ENCODE measurements around the gene HBG1. TPM values are rescaled to one million over a fixed set of nuclear protein-coding genes. Genes with fewer than 3 reads are reported as not detected.

Gene HBG1
- polyA plus RNA-seq, 1 donor (not counting 4 experiments of a cell fraction or from before 2014, with no cell fraction given) = 0.30 TPM

- Histone ChIP-seq H3K27ac (ENCODE audit: control insufficient read depth, insufficient read depth, low read length) (no peak overlapping the region), H3K4me2 (ENCODE audit: control insufficient read depth, extremely low read depth, insufficient read depth, low read depth, low read length) (no peak overlapping the region), H3K9me3 (ENCODE audit: control insufficient read depth, low read depth, low read length) (no peaks in the 10 kb centered on the region), H4K20me1 (ENCODE audit: control insufficient read depth, extremely low read depth, insufficient read depth, low read length) (no peaks in the 10 kb centered on the region), H3K9ac (ENCODE audit: control insufficient read depth, extremely low read depth, insufficient read depth, low read length) (no peak overlapping the region), H3K9me1 (ENCODE audit: control insufficient read depth, extremely low read depth, insufficient read depth, low read length) (no peaks in the 10 kb centered on the region), H3K36me3 (ENCODE audit: control insufficient read depth in 2 of 2, extremely low read depth in 1 of 2, insufficient read depth in 2 of 2, low read length in 2 of 2) (no peaks in the 10 kb centered on the region), H3K79me2 (ENCODE audit: control insufficient read depth, insufficient read depth, low read length) (no peaks in the 10 kb centered on the region), H3K4me3 (ENCODE audit: control insufficient read depth in 2 of 3, extremely low read depth in 1 of 3, insufficient read depth in 2 of 3, low read depth in 1 of 3, low read length in 3 of 3) (no peak overlapping the region), H3K4me1 (ENCODE audit: control insufficient read depth, extremely low read depth, insufficient read depth, low read length) (no peaks in the 10 kb centered on the region), H2AFZ (ENCODE audit: control insufficient read depth, low read length) (no peak overlapping the region), H3K27me3 (ENCODE audit: control insufficient read depth, extremely low read depth, insufficient read depth, low read length) (no peaks in the 10 kb centered on the region)
- dilution Hi-C loops (cut with MboI; ENCODE audit: extremely low pct_ligation_motif_present, low sequenced_read_pairs) = no loop called here
- DNase-seq (ENCODE audit: low read depth, low spot score) (no peak), FAIRE-seq (no peak)
- no peak for TF ChIP-seq EZH2 (IDR thresholded peaks at IDR 0.05; ENCODE audit: low read length)
- TF ChIP-seq, protein P1, sequence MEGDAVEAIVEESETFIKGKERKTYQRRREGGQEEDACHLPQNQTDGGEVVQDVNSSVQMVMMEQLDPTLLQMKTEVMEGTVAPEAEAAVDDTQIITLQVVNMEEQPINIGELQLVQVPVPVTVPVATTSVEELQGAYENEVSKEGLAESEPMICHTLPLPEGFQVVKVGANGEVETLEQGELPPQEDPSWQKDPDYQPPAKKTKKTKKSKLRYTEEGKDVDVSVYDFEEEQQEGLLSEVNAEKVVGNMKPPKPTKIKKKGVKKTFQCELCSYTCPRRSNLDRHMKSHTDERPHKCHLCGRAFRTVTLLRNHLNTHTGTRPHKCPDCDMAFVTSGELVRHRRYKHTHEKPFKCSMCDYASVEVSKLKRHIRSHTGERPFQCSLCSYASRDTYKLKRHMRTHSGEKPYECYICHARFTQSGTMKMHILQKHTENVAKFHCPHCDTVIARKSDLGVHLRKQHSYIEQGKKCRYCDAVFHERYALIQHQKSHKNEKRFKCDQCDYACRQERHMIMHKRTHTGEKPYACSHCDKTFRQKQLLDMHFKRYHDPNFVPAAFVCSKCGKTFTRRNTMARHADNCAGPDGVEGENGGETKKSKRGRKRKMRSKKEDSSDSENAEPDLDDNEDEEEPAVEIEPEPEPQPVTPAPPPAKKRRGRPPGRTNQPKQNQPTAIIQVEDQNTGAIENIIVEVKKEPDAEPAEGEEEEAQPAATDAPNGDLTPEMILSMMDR (optimal IDR thresholded peaks at IDR 0.05 in 1 of 3, IDR thresholded peaks at IDR 0.05 in 1 of 3, conservative IDR thresholded peaks at IDR 0.05 in 1 of 3; ENCODE audit: extremely low read depth in 1 of 3, insufficient read depth in 2 of 3, low read length in 3 of 3) = no peak
Measured at GRCh38 chr11:5247472-5248192, 2.0 kb downstream of the HBG1 start.

- TF ChIP-seq, protein P1 (optimal IDR thresholded peaks at IDR 0.05 in 1 of 3, IDR thresholded peaks at IDR 0.05 in 1 of 3, conservative IDR thresholded peaks at IDR 0.05 in 1 of 3; ENCODE audit: extremely low read depth in 1 of 3, insufficient read depth in 2 of 3, low read length in 3 of 3) = no peak
- TF ChIP-seq EZH2 (IDR thresholded peaks at IDR 0.05; ENCODE audit: low read length) = no peak
- H3K4me1 ChIP-seq (ENCODE audit: control insufficient read depth, extremely low read depth, insufficient read depth, low read length) = no peaks in the 10 kb centered on the region
- dilution Hi-C loops (cut with MboI; ENCODE audit: extremely low pct_ligation_motif_present, low sequenced_read_pairs) = no loop called here
Measured at GRCh38 chr11:5246772-5247471, 2.7 kb downstream of the HBG1 start.

More at GRCh38 chr11:5246772-5247471, 2.7 kb downstream of the HBG1 start:
- no peaks in the 10 kb centered on the region for H3K9me3 ChIP-seq (ENCODE audit: control insufficient read depth, low read depth, low read length)
- H3K36me3 ChIP-seq (ENCODE audit: control insufficient read depth in 2 of 2, extremely low read depth in 1 of 2, insufficient read depth in 2 of 2, low read length in 2 of 2) = no peaks in the 10 kb centered on the region
- H3K4me2 ChIP-seq (ENCODE audit: control insufficient read depth, extremely low read depth, insufficient read depth, low read depth, low read length) = no peak overlapping the region
- no peak for DNase-seq (ENCODE audit: low read depth, low spot score)
- no peak overlapping the region for H3K4me3 ChIP-seq (ENCODE audit: control insufficient read depth in 2 of 3, extremely low read depth in 1 of 3, insufficient read depth in 2 of 3, low read depth in 1 of 3, low read length in 3 of 3)
- H3K27me3 ChIP-seq (ENCODE audit: control insufficient read depth, extremely low read depth, insufficient read depth, low read length) = no peaks in the 10 kb centered on the region
- no peaks in the 10 kb centered on the region for H4K20me1 ChIP-seq (ENCODE audit: control insufficient read depth, extremely low read depth, insufficient read depth, low read length)
- no peak overlapping the region for H2AFZ ChIP-seq (ENCODE audit: control insufficient read depth, low read length)
- H3K9ac ChIP-seq (ENCODE audit: control insufficient read depth, extremely low read depth, insufficient read depth, low read length) = no peak overlapping the region
- no peaks in the 10 kb centered on the region for H3K79me2 ChIP-seq (ENCODE audit: control insufficient read depth, insufficient read depth, low read length)
- H3K27ac ChIP-seq (ENCODE audit: control insufficient read depth, insufficient read depth, low read length) = no peak overlapping the region
- FAIRE-seq = no peak
- no peaks in the 10 kb centered on the region for H3K9me1 ChIP-seq (ENCODE audit: control insufficient read depth, extremely low read depth, insufficient read depth, low read length)
